ENCODE data around the gene SERPINE1. TPM values are rescaled to one million over a fixed set of nuclear protein-coding genes. Genes with fewer than 3 reads are reported as not detected.

SERPINE1 gene
- total and polyA plus RNA-seq, 5 donors from 2014 or later = 0.39 TPM; not detected in 4

DNA sequence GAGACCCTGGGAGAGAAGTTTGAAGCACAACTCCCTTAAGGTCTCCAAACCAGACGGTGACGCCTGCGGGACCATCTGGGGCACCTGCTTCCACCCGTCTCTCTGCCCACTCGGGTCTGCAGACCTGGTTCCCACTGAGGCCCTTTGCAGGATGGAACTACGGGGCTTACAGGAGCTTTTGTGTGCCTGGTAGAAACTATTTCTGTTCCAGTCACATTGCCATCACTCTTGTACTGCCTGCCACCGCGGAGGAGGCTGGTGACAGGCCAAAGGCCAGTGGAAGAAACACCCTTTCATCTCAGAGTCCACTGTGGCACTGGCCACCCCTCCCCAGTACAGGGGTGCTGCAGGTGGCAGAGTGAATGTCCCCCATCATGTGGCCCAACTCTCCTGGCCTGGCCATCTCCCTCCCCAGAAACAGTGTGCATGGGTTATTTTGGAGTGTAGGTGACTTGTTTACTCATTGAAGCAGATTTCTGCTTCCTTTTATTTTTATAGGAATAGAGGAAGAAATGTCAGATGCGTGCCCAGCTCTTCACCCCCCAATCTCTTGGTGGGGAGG is 10.8 kb downstream of the SERPINE1 start:
- Histone ChIP-seq H3K4me3 (ENCODE audit: low read depth, low read length) (no peak overlapping the region), H3K9me3 (ENCODE audit: control insufficient read depth in 2 of 2, low read length in 2 of 2) (no peaks in the 10 kb centered on the region), H3K4me1 (ENCODE audit: control insufficient read depth, insufficient read depth, low read length, poor library complexity, severe bottlenecking) (peaks cover 6% of the 10 kb centered on the region), H3K27me3 (ENCODE audit: control insufficient read depth, insufficient read depth, low read length) (no peaks in the 10 kb centered on the region), H3K27ac (ENCODE audit: insufficient read depth, low read length, poor library complexity, severe bottlenecking) (no peak overlapping the region), H3K36me3 (ENCODE audit: control insufficient read depth, insufficient read depth, low read length) (no peaks in the 10 kb centered on the region)
- Mint-ChIP-seq H3K9me3 (no peaks in the 10 kb centered on the region), H3K27ac (peak overlapping the region in 1 of 3 donors; percentile 31), H3K27me3 (peaks cover 39% of the 10 kb centered on the region), H3K4me3 (peak overlapping the region in 1 of 4 donors; percentile 50), H3K4me1 (peaks cover 0 to 10% (median 3%) of the 10 kb centered on the region in 4 donors), H3K36me3 (no peaks in the 10 kb centered on the region)
- no peak for ATAC-seq (ENCODE audit: low read depth in 2 of 2)
- DNase-seq = no peak

DNA sequence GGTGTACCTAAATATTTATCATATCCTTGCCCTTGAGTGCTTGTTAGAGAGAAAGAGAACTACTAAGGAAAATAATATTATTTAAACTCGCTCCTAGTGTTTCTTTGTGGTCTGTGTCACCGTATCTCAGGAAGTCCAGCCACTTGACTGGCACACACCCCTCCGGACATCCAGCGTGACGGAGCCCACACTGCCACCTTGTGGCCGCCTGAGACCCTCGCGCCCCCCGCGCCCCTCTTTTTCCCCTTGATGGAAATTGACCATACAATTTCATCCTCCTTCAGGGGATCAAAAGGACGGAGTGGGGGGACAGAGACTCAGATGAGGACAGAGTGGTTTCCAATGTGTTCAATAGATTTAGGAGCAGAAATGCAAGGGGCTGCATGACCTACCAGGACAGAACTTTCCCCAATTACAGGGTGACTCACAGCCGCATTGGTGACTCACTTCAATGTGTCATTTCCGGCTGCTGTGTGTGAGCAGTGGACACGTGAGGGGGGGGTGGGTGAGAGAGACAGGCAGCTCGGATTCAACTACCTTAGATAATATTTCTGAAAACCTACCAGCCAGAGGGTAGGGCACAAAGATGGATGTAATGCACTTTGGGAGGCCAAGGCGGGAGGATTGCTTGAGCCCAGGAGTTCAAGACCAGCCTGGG is 11.4 kb downstream of the SERPINE1 start:
- H3K4me3 Mint-ChIP-seq = peak overlapping the region in 1 of 4 donors; percentile 7
- peak; percentile 97 for ATAC-seq (ENCODE audit: low read depth in 2 of 2)
- peaks cover 39% of the 10 kb centered on the region for H3K27me3 Mint-ChIP-seq
- H3K4me1 Mint-ChIP-seq = peaks cover 0 to 10% (median 3%) of the 10 kb centered on the region in 4 donors
- Histone ChIP-seq H3K36me3 (ENCODE audit: control insufficient read depth, insufficient read depth, low read length) (no peaks in the 10 kb centered on the region), H3K27me3 (ENCODE audit: control insufficient read depth, insufficient read depth, low read length) (no peaks in the 10 kb centered on the region), H3K9me3 (ENCODE audit: control insufficient read depth in 2 of 2, low read length in 2 of 2) (no peaks in the 10 kb centered on the region), H3K4me3 (ENCODE audit: low read depth, low read length) (no peak overlapping the region), H3K4me1 (ENCODE audit: control insufficient read depth, insufficient read depth, low read length, poor library complexity, severe bottlenecking) (peaks cover 6% of the 10 kb centered on the region), H3K27ac (ENCODE audit: insufficient read depth, low read length, poor library complexity, severe bottlenecking) (no peak overlapping the region)
- no peaks in the 10 kb centered on the region for H3K36me3 Mint-ChIP-seq
- no peak overlapping the region for H3K27ac Mint-ChIP-seq
- DNase-seq = peak; percentile 35 to 87 (median 65)
- no peaks in the 10 kb centered on the region for H3K9me3 Mint-ChIP-seq

DNA sequence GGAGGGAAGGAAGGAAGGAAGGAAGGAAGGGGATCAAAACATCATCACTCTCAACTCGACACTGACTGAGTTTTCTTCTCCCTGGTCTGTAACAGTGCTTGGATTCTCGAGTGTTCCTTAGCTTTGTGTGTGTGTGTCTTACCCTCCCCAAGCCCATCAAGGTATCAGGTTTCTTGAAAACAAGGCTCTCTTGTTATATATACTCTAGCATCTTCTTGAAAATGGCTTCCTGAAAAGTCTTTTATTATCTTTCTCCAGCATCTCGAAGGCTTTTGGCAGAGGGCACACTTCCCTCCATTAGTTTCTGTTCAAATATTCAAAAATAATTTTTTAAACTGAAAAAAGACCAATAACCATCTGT is 13.4 kb downstream of the SERPINE1 start:
- H3K27me3 Mint-ChIP-seq = peaks cover 38% of the 10 kb centered on the region
- no peak overlapping the region for H3K4me3 Mint-ChIP-seq
- Histone ChIP-seq H3K27me3 (ENCODE audit: control insufficient read depth, insufficient read depth, low read length) (no peaks in the 10 kb centered on the region), H3K4me1 (ENCODE audit: control insufficient read depth, insufficient read depth, low read length, poor library complexity, severe bottlenecking) (peaks cover 9% of the 10 kb centered on the region), H3K4me3 (ENCODE audit: low read depth, low read length) (no peak overlapping the region), H3K36me3 (ENCODE audit: control insufficient read depth, insufficient read depth, low read length) (no peaks in the 10 kb centered on the region), H3K27ac (ENCODE audit: insufficient read depth, low read length, poor library complexity, severe bottlenecking) (no peak overlapping the region), H3K9me3 (ENCODE audit: control insufficient read depth in 2 of 2, low read length in 2 of 2) (no peaks in the 10 kb centered on the region)
- no peak for DNase-seq
- H3K27ac Mint-ChIP-seq = no peak overlapping the region
- no peaks in the 10 kb centered on the region for H3K36me3 Mint-ChIP-seq
- no peak for ATAC-seq (ENCODE audit: low read depth in 2 of 2)
- no peaks in the 10 kb centered on the region for H3K9me3 Mint-ChIP-seq
- peaks cover 0 to 14% (median 3%) of the 10 kb centered on the region in 4 donors for H3K4me1 Mint-ChIP-seq

DNA sequence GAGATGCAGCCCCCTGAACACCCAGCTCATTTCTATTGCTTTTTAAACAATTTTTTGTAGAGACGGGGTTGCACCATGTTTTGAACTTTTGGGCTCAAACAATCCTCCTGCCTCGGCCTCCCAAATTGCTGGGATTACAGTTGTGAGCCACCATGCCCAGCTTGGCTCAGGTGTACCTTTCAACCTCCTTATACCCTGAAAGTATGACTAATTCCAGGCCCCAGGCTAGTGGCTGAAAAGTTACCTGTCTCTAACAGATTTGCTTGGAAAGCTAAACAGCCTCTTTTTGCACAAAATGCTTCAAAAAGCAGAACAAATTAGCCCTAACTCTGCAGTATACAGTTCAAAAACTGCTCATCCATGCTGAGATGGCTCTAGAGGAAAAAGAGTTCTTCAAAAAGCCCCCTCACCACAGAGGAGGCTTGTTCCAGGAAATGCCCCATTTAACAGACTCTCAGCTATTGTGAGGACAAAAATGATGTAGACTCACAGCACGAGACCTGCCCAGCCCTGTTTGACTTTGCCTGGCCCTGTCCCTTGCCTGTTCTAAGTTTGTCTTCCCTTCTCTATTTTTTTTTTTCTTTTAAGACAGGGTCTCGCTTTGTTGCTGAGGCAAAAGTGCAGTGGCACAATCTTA is 14.0 kb downstream of the SERPINE1 start:
- H3K4me3 ChIP-seq (ENCODE audit: low read depth, low read length) = no peak overlapping the region
- no peaks in the 10 kb centered on the region for H3K9me3 Mint-ChIP-seq
- no peaks in the 10 kb centered on the region for H3K27me3 ChIP-seq (ENCODE audit: control insufficient read depth, insufficient read depth, low read length)
- H3K36me3 Mint-ChIP-seq = no peaks in the 10 kb centered on the region
- H3K27me3 Mint-ChIP-seq = peaks cover 43% of the 10 kb centered on the region
- no peaks in the 10 kb centered on the region for H3K36me3 ChIP-seq (ENCODE audit: control insufficient read depth, insufficient read depth, low read length)
- H3K4me1 Mint-ChIP-seq = peaks cover 0 to 14% (median 3%) of the 10 kb centered on the region in 4 donors
- H3K4me1 ChIP-seq (ENCODE audit: control insufficient read depth, insufficient read depth, low read length, poor library complexity, severe bottlenecking) = peaks cover 9% of the 10 kb centered on the region
- no peak overlapping the region for H3K4me3 Mint-ChIP-seq
- DNase-seq (peak in 1 of 3 donors; percentile 27), ATAC-seq (ENCODE audit: low read depth in 2 of 2) (no peak)
- H3K27ac Mint-ChIP-seq = no peak overlapping the region
- H3K27ac ChIP-seq (ENCODE audit: insufficient read depth, low read length, poor library complexity, severe bottlenecking) = no peak overlapping the region
- H3K9me3 ChIP-seq (ENCODE audit: control insufficient read depth in 2 of 2, low read length in 2 of 2) = no peaks in the 10 kb centered on the region

DNA sequence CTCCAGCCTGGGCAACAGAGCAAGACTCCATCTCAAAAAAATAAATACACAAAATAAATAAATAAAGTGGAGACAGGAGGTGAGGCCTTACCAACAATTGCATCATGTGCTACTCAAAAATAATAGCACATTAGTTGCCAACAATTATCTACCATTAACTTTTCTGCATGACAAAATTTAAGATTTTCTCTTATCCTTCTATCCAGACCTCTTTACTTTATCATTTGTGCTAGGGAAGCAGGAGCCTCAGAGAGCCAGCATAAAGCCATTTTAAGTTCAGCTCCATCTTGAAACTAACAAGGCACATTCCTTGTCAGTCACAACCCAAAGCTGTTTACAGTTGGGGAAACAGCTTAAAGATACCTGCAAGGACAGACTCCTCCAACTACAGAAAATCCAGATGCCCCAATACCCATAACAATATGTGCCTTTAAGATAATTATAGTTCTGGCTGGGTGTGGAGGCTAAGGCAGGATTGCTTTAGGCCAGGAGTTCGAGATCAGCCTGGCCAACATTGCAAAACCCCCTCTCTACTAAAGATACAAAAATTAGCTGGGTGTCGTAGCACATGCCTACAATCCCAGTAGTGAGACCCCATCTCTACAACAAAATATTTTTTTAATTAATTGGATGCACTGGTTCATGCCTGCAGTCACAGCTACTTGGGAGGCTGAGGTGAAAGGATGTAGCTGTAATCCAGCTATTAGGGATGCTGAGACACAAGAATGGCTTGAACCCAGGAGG is 25.2 kb downstream of the SERPINE1 start:
- no peak for ATAC-seq (ENCODE audit: low read depth in 2 of 2)
- Mint-ChIP-seq H3K36me3 (peaks cover 3% of the 10 kb centered on the region), H3K27me3 (peaks cover 44% of the 10 kb centered on the region), H3K4me1 (peaks cover 0 to 17% (median 7%) of the 10 kb centered on the region in 4 donors), H3K4me3 (peak overlapping the region in 3 of 4 donors; percentile 22 to 78 (median 69)), H3K27ac (no peak overlapping the region), H3K9me3 (peaks cover 0 to 2% (median 0%) of the 10 kb centered on the region in 7 donors)
- Histone ChIP-seq H3K36me3 (ENCODE audit: control insufficient read depth, insufficient read depth, low read length) (no peaks in the 10 kb centered on the region), H3K27me3 (ENCODE audit: control insufficient read depth, insufficient read depth, low read length) (no peaks in the 10 kb centered on the region), H3K4me1 (ENCODE audit: control insufficient read depth, insufficient read depth, low read length, poor library complexity, severe bottlenecking) (peaks cover 10% of the 10 kb centered on the region), H3K4me3 (ENCODE audit: low read depth, low read length) (no peak overlapping the region), H3K9me3 (ENCODE audit: control insufficient read depth in 2 of 2, low read length in 2 of 2) (no peaks in the 10 kb centered on the region), H3K27ac (ENCODE audit: insufficient read depth, low read length, poor library complexity, severe bottlenecking) (no peak overlapping the region)
- DNase-seq = no peak

DNA sequence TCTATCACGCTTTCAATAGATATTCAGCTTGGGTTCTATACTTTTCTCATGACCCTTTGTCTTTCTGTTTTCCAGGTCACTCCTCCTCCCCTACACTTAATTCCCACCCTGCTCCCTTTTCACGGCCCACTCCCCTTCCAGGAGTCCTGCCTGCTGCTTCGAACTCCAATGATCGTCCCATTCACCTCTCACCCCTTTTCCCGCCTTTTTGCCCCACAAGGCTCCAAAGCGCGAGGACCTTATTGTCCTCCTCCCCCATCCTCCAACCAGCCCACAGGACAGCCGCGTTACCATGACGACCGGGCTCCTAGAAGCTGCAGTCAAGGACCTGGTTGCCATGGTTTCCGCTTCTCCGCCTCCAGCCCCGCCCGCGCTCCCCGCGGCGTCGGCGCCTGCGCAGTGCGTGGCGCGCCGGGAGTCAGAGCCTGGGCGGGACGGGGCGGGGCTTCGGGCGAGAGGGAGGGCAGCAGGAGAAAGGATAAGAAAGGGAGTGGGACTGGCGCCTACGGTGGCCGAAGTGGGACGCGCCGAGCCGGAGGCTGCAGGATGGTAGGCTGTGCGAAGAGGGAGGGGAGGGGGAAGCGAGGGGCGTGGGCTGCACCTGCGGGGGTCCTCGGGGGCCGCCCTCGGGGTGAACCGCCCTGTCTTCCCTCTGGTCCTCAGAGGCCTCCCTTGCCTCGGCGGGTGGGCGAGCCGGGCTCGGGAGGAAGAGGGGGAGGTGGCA is 27.2 kb downstream of the SERPINE1 start, which contains the start of gene AP1S1:
Gene AP1S1, plus strand, starts transcription at position 508 of the 724 bp plus-strand sequence. Its CDS starts 39 bp downstream, at position 547.
- DNase-seq (peak; percentile 86 to 96 (median 86)), ATAC-seq (ENCODE audit: low read depth in 2 of 2) (peak; percentile 83 to 87)
- Histone ChIP-seq H3K36me3 (ENCODE audit: control insufficient read depth, insufficient read depth, low read length) (peaks cover 5% of the 10 kb centered on the region), H3K27me3 (ENCODE audit: control insufficient read depth, insufficient read depth, low read length) (no peaks in the 10 kb centered on the region), H3K4me3 (ENCODE audit: low read depth, low read length) (peak within 1 kb of the TSS; percentile 35), H3K4me1 (ENCODE audit: control insufficient read depth, insufficient read depth, low read length, poor library complexity, severe bottlenecking) (peaks cover 10% of the 10 kb centered on the region), H3K27ac (ENCODE audit: insufficient read depth, low read length, poor library complexity, severe bottlenecking) (no peak within 1 kb of the TSS), H3K9me3 (ENCODE audit: control insufficient read depth in 2 of 2, low read length in 2 of 2) (no peaks in the 10 kb centered on the region)
- peaks cover 15% of the 10 kb centered on the region for H3K36me3 Mint-ChIP-seq
- H3K27me3 Mint-ChIP-seq = peaks cover 33% of the 10 kb centered on the region
- peak within 1 kb of the TSS; percentile 61 to 89 (median 77) for H3K27ac Mint-ChIP-seq
- H3K4me3 Mint-ChIP-seq = peak within 1 kb of the TSS; percentile 91 to 93 (median 92)
- peaks cover 0 to 17% (median 6%) of the 10 kb centered on the region in 4 donors for H3K4me1 Mint-ChIP-seq
- H3K9me3 Mint-ChIP-seq = peaks cover 0 to 2% (median 0%) of the 10 kb centered on the region in 7 donors

DNA sequence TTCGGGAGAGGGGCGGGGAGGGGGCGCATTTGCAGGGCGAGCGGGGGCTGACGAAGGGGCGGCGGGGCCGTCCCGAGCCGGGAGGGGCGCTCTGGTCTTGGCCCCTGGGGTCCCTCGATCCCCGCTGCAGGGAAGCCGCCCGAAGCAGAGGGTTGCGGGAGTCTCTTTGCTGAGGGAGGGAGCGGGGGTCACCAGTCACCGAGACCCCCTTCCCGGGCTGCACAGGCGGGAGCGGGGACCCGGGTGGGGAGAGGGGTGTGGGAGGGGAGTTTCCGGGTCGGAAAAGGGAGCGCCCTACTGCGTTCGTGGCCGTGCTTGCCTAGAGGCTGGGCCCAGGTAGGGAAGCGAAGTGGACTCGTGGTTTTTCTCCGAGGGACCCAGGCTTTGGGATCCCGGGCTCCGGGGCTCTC is 27.8 kb downstream of the SERPINE1 start:
- ATAC-seq (ENCODE audit: low read depth in 2 of 2) (no peak), DNase-seq (no peak)
- H3K27ac Mint-ChIP-seq = no peak overlapping the region
- Histone ChIP-seq H3K36me3 (ENCODE audit: control insufficient read depth, insufficient read depth, low read length) (peaks cover 5% of the 10 kb centered on the region), H3K4me1 (ENCODE audit: control insufficient read depth, insufficient read depth, low read length, poor library complexity, severe bottlenecking) (peaks cover 10% of the 10 kb centered on the region), H3K9me3 (ENCODE audit: control insufficient read depth in 2 of 2, low read length in 2 of 2) (no peaks in the 10 kb centered on the region), H3K4me3 (ENCODE audit: low read depth, low read length) (peak overlapping the region; percentile 35), H3K27ac (ENCODE audit: insufficient read depth, low read length, poor library complexity, severe bottlenecking) (no peak overlapping the region), H3K27me3 (ENCODE audit: control insufficient read depth, insufficient read depth, low read length) (no peaks in the 10 kb centered on the region)
- H3K36me3 Mint-ChIP-seq = peaks cover 15% of the 10 kb centered on the region
- peaks cover 28% of the 10 kb centered on the region for H3K27me3 Mint-ChIP-seq
- peaks cover 0 to 17% (median 6%) of the 10 kb centered on the region in 4 donors for H3K4me1 Mint-ChIP-seq
- H3K4me3 Mint-ChIP-seq = peak overlapping the region; percentile 79 to 93 (median 92)
- H3K9me3 Mint-ChIP-seq = peaks cover 0 to 2% (median 0%) of the 10 kb centered on the region in 7 donors

All from CD4-positive, CD25-positive, alpha-beta regulatory T cell (primary cell).